NCI-H2107 (cell line): Measurements from ENCODE around the gene FBXW5.

ENCODE experiments used
- DNase-seq: peaks from one replicate; lab custom pipeline; 2025; lab: John Stamatoyannopoulos, UW

FBXW5 gene

DNA sequence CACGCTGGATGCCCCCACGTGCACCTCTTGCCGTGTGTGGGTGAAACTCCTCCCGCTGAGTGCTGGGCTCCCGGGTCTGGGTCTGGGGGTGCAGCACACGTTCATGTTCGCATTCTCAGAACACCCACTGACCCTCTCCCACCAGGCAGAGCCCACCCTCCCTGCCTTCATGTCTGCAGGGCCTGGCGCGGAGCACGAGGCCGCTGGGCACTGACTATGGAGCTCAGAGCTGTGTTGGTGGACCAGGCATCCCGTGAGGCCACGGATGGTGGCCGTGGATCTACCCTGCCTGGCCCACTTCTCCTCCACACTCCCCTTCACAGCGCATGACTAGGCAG, 16.4 kb upstream of the FBXW5 start:
- no peak for DNase-seq

DNA sequence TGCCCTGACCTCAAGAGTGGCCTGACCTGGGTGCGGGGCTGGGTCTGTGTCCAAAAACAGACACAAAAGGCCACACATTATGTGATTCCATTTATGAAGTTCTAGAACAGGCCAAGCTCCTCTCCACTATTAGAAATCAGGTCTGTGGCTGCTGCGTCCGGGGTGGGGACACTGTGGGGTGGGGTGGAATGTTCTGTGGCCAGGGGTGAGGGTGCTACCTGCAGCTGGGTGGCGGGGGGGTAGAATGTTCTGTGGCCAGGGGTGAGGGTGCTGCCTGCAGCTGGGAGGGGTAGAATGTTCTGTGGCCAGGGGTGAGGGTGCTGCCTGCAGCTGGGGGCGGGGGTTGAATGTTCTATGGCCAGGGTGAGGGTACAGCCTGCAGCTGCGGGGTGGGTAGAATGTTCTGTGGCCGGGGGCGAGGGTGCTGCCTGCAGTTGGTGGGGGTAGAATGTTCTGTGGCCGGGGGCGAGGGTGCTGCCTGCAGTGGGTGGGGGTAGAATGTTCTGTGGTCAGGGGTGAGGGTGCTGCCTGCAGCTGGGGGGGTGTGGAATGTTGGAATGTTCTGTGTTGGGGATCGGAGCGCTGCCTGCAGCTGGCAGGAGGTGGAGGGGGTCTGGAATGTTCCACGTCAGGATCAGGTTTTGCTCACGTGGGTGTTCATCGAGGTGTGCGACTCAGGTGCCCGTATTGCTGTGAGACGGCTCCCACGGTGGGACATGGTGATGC, 15.8 kb upstream of the FBXW5 start:
- DNase-seq = no peak

DNA sequence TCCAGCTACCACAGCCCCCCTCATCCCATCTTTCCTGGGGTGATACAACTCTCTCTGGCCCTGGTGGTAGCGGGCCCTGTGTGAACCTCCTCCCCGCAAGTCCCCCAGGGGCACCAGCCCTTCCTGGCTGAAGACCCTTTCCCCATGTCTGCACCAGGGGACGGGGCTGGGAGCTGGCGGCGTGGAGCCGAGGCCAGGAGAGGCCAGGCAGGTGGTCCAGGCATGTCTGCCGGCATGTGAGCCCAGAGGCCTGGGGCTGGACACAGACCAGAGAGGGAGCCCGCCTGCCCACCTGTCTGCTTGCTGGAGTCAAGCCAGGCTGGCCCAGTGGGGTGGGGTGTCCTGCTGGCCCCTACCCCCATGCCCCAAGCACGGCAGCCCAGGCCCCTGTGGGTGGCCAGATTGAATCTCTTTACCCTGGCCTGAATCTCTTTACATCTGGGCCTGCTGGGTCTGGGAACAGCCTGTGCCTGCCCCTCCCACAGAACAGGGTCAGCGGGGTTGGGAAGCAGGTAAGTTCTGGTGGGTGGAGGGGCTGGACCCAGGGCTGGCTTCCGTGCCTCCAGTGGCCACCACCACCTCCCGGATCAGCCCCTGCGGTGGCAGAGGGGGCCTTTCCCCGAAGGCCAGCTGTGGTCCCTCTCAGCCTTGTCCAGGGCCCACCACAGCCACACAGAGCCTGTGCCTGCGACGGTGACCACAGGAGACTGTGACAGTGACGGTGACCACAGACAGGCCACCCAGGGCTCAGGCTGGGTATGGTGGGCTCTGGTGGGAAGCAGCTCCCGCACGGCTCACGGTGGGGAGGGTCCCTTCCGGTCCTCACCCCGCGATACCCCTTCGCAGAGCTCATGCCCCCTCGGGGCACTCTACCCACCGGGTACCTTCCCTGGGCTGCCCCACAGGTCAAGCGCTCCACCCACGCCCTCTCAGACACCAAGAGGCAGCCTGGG, 14.6 kb upstream of the FBXW5 start:
- no peak for DNase-seq

DNA sequence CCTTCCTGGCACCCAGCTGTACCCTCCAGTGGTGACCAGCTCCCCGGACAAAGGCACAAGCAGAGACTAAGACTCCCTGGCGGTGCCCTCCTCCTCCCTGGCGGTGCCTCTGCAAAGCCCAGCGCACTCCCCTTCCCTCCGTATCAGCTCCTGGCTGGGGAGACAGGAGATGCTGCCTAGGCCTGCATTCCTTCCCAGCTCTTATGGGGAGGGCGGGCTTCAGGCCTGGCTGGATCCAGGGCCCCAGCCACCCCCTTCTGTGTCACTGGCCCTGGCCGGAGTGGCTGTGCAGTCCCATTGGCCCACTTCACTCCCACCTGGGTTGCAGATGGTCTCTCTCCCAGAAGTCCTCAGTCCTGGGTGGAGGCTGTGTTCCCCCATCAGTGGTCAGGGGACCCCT, 13.9 kb upstream of the FBXW5 start:
- DNase-seq = no peak

DNA sequence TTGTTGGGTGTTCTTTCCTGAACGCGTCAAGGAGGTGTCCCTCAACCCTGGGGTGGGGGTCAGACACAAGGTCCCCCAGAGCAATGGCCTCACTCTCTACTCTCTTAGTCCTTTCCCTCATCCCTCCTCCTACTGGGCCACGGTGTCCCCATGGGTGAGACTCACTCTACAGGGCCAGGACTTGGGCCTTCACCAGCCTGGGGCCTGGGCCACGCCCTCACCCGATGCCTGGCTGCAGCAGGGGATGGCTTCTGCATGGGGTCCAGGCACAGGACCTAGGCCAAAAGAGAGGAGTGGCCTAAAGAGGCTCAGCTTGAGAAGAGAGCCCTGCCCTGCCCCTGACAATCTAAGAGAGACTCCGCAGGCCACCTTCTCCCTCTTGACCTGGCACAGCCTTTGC, 13.4 kb upstream of the FBXW5 start:
- DNase-seq = no peak

DNA sequence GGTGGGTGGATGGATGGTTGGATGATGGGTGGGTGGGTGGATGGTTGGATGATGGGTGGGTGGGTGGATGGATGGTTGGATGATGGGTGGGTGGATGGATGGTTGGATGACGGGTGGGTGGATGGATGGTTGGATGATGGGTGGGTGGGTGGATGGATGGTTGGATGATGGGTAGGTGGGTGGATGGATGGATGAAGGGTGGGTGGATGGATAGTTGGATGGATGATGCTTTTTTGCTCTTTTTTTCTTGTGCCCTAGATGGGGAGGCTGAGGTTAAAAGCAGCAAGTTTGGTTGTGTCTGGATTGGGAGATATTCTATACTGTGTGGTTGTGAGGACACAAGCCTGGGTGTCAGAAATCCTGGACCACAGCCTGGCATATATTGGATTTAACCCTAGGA, 12.9 kb upstream of the FBXW5 start:
- DNase-seq = no peak

DNA sequence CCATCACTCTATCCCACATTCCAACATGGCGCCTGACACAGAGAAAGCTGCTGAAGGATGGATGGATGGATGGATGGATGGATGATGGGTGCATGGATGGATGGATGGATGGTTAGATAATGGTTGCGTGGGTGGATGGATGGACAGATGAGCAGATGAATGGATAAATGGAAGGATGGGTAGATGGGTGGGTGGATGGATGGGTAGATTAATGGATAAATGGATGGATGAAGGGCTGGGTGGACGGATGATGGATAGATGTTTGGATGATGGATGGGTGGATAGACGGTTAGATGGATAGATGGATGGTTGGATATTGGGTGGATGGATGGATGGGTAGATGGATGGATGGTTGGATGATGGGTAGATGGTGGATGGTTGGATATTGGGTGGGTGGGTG, 12.1 kb upstream of the FBXW5 start:
- no peak for DNase-seq

DNA sequence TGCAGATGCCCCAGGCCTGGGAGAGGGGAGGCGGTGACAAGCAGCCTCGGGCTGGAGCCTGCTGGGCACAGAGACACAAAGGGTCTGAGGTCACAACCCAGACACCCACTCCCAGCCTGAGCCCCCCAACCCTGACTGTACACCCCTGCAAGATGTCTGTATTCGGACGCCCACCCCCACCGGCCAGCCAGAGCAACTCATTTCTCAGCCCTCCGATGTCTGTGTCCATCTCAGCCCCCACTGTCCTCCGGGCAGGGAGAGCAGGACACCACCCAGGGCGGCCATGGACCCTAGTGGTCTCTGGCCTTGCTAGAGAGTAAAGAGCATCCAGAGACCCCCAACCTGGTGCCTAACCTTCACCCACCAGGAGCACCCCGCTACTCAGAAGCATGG, 11.4 kb upstream of the FBXW5 start:
- no peak for DNase-seq

DNA sequence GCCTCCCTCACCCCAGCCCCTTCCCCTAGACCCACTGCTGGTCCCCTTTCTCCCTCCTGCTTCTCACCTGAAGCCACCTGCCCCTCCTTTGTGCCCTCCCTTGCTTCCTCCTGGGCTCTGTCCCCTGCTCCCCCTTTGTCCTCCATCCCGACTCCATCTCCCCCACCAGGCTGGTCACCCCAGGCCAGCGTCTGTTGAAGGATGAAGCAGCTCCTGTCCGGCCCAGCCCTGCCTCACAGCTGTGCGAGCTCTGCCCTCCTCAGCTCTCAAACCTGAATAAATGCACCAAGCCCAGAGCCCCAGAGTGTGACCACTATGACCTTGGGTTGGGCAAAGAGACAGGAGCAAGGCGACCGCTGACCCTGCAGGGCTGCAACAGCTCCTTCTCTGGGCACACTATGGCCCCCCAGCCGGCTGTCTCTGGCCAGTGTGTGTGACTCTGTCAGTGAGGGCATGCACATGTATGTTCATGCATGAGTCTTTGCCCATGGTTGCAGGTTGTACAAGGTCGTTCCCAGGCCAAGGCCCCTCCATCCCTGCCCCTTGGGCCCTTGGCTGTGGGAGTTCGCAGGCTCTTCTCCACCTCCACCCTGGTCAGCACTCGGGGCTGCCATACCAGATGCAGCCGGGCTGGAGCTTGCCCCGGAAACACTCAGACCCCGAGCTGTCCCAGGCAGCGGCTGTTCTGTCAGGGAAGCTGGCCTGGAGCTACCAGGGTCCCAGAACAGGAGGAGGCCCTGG, 10.8 kb upstream of the FBXW5 start:
- no peak for DNase-seq

DNA sequence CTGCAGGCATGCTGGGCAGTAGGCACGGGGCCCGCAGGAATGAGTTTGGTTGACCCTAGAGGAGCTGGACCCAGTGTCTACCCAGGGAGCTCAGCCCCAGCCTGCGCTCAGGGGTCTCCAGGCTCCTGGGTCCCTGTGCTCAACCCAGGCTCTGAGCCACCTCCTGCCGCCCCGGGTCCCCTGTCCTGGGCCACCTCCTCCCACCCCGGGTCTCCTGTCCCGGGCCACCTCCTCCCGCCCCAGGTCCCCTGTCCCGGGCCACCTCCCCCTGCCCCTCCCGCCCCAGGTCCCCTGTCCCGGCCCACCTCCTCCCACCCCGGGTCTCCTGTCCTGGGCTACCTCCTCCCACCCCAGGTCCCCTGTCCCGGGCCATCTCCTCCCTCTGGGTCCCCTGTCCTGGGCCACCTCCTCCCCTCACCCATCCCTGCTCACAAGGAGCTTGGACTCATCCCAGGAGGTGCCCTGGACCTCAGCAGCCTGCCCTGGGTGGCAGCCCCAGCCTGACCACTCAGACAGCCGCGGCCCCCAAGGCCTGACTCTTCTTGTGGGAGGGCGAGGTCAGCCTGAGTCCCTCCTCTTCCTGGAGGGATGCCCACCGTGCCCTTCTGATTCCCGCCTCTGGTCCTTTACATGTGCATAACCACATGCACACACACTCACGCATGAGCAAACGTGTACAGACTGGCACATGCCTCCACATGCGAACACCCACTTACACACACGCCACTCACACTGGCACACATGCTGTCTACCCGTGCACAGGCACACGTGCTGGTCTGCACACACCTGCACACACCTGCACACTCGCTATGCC, 9.9 kb upstream of the FBXW5 start:
- no peak for DNase-seq

DNA sequence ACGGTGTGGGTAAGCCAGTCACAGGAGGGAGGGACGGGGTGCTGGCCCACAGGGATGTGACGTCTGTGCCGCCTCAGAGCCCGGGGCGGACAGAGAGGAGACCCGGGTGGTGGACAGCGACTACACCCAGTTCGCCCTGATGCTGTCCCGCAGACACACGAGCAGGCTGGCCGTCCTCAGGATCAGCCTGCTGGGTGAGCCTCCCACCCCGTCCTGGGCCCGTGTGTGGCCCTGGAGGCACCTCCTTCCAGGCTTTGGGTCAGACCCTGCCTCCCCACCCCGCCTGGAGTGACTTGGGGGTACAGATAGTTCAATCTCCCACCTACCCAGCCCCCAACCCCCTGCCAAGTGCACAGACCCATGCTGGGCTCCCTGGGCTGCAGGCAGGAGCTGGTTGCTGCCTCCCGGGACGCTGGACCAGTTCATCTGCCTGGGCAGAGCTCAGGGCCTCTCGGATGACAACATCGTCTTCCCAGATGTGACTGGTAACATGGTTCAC, 9.3 kb upstream of the FBXW5 start:
- DNase-seq = no peak

DNA sequence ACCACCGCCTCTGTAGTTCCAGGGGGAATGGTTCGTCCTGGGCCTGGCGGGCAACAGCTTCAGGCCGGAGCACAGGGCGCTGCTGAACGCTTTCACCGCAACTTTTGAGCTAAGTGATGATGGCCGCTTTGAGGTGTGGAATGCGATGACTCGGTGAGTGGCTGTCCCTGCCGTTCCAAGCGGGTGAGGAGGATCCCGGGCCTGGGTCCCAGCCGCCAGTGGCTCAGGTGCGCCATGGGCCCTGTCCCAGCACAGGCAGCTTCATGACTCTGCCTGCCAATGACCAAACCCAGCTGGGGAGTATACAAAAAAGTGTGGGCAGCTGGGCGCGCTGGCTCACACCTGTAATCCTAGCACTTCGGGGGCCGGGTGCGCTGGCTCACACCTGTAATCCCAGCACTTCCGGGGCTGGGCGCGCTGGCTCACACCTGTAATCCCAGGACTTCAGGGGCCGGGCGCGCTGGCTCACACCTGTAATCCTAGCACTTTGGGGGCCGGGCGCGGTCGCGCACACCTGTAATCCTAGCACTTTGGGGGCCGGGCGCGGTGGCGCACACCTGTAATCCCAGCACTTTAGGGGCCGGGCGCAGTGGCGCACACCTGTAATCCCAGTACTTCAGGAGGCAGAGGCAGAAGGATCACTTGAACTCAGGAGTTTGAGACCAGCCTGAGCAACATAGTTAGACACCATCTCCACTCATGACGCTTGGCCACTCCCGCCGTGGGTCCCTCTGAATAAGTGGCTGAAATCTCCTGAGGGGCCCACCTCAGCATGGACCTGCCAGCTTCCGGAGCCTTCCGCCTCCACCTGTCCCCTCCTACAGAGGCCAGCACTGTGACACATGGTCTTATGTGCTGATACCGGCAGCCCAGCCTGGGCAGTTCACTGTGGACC, 8.6 kb upstream of the FBXW5 start:
- DNase-seq = no peak

DNA sequence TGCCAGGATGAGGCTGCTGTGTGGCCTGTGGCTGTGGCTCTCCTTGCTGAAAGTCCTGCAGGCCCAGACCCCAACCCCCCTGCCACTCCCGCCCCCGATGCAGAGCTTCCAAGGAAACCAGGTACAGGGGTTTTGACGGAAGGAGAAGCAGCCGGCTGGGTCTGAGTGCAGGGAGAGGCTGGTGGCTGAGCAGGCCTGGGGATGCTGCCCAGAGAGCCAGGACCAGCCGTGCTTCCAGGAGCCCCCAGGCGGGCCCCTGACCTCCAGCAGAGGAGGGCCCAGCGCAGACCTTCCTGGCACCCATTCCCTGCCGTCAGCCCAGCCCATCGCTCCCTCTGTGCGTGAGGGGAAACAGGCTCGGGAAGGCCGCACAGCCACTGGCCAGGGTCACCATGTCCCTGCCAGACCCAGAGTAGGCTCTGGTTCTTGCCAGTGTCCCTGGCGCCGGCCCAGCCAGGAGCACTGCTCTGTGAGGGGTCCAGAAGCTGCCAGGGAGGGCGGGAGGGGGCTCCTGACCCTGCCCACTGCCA, 7.8 kb upstream of the FBXW5 start:
- no peak for DNase-seq

DNA sequence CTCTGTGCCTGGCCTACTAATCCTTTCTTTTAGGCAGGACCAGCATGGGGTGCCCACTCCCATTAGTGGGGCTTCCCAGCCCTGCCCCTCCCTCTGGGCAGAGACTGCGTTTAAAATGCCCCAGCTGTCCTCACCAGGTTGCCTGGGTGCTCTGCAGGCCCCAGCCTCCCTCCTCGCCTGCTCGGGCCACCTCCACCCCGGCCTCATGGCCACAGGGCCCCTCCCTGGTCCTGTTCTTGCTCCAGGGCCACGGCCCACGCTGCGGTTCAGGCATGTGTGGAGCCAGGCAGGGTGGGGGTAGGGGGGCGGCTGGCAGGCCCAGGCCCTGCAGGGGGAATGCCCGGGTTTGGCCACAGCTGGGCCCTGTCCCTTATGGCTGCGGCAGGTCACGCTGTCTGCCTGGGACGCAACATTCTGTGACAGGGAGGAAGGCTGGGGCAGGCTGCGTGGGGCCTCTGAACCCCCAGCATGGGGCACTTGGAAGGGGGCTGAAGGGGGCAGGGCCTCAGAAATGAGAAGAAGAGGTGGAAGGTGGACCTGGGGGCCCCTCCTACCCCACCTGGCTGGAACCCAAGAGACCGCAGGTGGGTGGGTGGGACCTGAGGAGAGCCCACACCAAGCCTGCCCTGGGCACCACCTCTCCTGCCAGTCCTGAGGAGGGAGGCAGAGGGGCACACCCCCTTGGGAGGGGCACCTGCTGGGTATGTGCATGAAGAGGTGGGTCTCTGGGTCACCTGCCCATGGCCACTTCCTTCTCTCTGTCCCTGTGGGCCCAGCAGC, 7.2 kb upstream of the FBXW5 start, which contains the start of gene LCN12:
Gene LCN12, plus strand, starts transcription at position 733 of the 780 bp plus-strand sequence. CDS start 55 bp downstream, outside the sequence.
- DNase-seq = no peak

DNA sequence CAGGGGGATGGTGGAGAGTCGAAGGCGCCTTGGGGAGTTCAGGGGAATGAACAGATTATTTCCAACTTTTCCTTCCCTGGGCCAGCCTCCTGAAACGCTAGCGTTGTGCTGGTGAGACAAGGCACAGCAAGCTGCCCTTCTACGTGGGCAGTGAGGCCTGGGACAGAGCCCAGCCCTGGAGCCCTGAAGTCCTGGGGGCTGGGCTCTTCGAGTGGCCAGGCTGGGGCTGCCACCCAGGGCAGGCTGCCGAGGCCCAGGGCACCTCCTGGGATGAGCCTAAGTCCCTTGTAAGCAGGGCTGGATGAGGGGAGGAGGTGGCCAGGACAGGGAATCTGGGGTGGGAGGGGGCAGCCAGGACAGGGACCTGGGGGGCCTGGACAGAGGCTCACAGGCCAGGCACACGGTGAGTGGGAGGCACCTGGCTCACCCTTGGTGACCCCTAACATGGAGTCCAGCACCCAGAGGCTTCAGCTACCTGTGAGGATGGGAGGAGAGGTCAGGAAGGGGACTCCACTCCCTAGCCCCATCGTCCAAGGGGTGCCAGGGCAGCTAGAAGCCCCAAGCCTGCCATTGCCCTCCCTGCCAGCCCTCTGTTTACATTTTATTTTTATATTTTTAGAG, 6.2 kb upstream of the FBXW5 start:
- DNase-seq = no peak

DNA sequence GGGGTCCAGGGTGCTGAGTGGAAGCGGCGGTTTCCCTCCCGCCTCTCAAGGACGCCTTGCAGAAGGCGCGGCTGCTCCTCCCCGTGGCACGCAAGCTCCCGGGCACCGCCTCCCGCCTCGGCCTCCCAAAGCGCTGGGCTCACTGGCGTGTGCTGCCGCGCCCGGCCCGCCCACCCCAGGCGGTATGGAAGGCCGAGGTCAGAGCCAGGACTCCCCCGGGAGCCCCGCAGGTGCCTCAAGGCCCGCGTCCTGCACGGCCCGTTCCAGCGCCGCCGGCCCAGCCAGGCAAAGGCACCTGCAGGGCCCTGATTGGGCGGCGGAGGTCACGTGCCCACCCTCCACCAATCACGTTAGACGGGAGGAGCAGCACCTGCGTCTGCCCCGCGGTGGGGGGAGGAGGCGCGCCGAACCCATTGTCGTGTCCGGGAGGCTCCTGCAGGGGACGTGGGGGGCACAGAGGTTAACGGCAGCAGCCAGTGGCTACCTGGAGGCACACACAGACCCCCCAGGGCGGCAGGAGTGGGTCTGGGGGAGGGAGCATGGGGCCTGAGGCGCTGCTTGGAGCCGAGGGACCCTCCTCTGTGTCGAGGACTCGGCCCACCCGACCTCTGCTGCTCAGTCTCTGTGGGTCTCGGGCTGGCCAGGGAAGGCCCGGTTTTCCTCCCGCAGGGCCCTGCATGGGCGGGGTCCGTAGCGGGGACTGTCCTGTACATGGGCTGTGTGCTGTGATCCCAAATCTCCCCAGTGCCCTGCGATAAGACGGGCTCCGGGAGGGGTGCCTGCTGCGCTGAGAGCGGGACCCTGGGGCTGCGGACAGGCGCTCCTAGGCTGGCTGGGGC, 5.5 kb upstream of the FBXW5 start:
- DNase-seq = peak; percentile 92

DNA sequence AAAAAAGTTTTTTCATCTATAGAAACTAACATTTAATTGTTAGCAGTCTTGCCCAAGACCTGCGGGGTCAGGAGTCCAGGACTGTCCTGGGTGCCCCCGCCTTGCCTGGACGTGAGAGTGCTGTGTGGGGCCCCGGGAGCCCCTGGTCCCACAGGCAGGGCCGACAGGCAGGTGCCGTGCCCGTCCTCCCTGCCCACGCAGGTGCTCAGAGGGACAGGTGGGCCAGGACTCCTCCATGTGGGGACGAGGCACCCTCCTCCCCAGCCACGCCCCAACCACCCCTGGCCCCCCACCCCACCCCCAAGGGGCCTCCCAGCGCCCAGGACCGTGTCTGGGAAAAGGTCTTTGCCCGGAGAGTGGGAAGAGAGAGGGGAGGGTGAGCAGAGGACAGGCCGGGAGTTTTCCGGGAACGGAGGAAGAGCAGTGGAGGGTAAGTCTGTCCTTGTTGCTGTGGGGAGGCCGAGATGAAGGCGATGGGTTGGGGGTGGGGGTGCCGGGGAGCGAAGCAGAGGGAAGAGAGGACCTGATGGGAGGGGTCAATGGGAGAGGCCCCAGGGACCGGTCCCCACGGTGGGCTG, 4.8 kb upstream of the FBXW5 start:
- DNase-seq = peak; percentile 58
